DND-41 (cell line): ENCODE measurements around the gene PRRX1.

Source experiments
- EZH2 ChIP-seq: IDR thresholded peaks from 3 replicates; pipeline ENCODE4 v1.6.1; 2012; ENCODE audit warnings: borderline replicate concordance, low read depth, mild to moderate bottlenecking, moderate library complexity, low read length, inconsistent platforms; ENCODE audit not compliant: severe bottlenecking
- TF ChIP-seq, protein P1 (sequence below): IDR thresholded peaks from 2 replicates; pipeline ENCODE4 v1.5.1; 2012; ENCODE audit warnings: borderline replicate concordance, low read length, moderate library complexity, mild to moderate bottlenecking; ENCODE audit not compliant: poor library complexity, severe bottlenecking; ENCODE audit errors: extremely low read depth

DNA sequence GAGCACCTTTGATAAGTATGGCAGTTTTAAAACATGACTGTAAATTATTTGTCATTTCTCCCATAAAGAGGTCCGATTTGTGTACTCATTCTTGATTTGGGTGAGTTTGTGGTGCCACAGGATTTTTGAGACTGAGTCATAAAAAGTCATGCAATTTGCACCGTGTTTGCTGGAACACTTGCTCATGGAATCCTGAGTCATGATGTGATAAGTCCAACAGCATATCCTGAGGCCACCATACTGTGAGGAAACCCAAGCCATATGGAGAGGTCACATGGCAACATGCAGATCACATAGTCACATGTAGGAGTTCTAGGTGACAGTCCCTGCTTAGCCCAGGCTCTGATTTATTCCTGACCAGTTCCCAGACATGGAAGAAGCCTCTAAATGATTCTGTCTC, 40.8 kb upstream of the PRRX1 start:
- TF ChIP-seq, protein P1, sequence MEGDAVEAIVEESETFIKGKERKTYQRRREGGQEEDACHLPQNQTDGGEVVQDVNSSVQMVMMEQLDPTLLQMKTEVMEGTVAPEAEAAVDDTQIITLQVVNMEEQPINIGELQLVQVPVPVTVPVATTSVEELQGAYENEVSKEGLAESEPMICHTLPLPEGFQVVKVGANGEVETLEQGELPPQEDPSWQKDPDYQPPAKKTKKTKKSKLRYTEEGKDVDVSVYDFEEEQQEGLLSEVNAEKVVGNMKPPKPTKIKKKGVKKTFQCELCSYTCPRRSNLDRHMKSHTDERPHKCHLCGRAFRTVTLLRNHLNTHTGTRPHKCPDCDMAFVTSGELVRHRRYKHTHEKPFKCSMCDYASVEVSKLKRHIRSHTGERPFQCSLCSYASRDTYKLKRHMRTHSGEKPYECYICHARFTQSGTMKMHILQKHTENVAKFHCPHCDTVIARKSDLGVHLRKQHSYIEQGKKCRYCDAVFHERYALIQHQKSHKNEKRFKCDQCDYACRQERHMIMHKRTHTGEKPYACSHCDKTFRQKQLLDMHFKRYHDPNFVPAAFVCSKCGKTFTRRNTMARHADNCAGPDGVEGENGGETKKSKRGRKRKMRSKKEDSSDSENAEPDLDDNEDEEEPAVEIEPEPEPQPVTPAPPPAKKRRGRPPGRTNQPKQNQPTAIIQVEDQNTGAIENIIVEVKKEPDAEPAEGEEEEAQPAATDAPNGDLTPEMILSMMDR, result no peak
- TF ChIP-seq EZH2, result no peak
